Measurements from ENCODE around the gene CCDC192.

CCDC192 gene

GRCh38 chr5:127810017-127810416, 106.8 kb downstream of the CCDC192 start:
- DNase-seq (ENCODE audit: low read depth in 2 of 2), result no peak

- no peak for DNase-seq (ENCODE audit: low read depth in 2 of 2)
Observed at GRCh38 chr5:127810707-127811490, 107.7 kb downstream of the CCDC192 start.

GRCh38 chr5:127812570-127812969, 109.4 kb downstream of the CCDC192 start:
- no peak for DNase-seq (ENCODE audit: low read depth in 2 of 2)

GRCh38 chr5:127813633-127814587, 110.7 kb downstream of the CCDC192 start:
- DNase-seq (ENCODE audit: low read depth in 2 of 2), result no peak

- DNase-seq (ENCODE audit: low read depth in 2 of 2), result no peak
Observed at GRCh38 chr5:127814588-127814973, 111.4 kb downstream of the CCDC192 start.

GRCh38 chr5:127820910-127821553, 117.8 kb downstream of the CCDC192 start:
- no peak for DNase-seq (ENCODE audit: low read depth in 2 of 2)

- no peak for DNase-seq (ENCODE audit: low read depth in 2 of 2)
Observed at GRCh38 chr5:127821896-127822295, 118.7 kb downstream of the CCDC192 start.

- no peak for DNase-seq (ENCODE audit: low read depth in 2 of 2)
Observed at GRCh38 chr5:127824126-127824525, 120.9 kb downstream of the CCDC192 start.

- DNase-seq (ENCODE audit: low read depth in 2 of 2), result no peak
Observed at GRCh38 chr5:127826011-127826410, 122.8 kb downstream of the CCDC192 start.

GRCh38 chr5:127827451-127827850, 124.3 kb downstream of the CCDC192 start:
- DNase-seq (ENCODE audit: low read depth in 2 of 2), result no peak

- DNase-seq (ENCODE audit: low read depth in 2 of 2), result no peak
Observed at GRCh38 chr5:127830157-127830556, 127.0 kb downstream of the CCDC192 start.

GRCh38 chr5:127830829-127831598, 127.8 kb downstream of the CCDC192 start:
- no peak for DNase-seq (ENCODE audit: low read depth in 2 of 2)

- no peak for DNase-seq (ENCODE audit: low read depth in 2 of 2)
Observed at GRCh38 chr5:127832067-127832466, 128.9 kb downstream of the CCDC192 start.

GRCh38 chr5:127834094-127834531, 130.9 kb downstream of the CCDC192 start:
- no peak for DNase-seq (ENCODE audit: low read depth in 2 of 2)

- no peak for DNase-seq (ENCODE audit: low read depth in 2 of 2)
Observed at GRCh38 chr5:127834554-127834953, 131.4 kb downstream of the CCDC192 start.

- DNase-seq (ENCODE audit: low read depth in 2 of 2), result no peak
Observed at GRCh38 chr5:127838661-127839060, 135.5 kb downstream of the CCDC192 start.

GRCh38 chr5:127839072-127839471, 135.9 kb downstream of the CCDC192 start:
- DNase-seq (ENCODE audit: low read depth in 2 of 2), result no peak

- DNase-seq (ENCODE audit: low read depth in 2 of 2), result no peak
Observed at GRCh38 chr5:127839496-127840197, 136.5 kb downstream of the CCDC192 start.

- DNase-seq (ENCODE audit: low read depth in 2 of 2), result no peak
Observed at GRCh38 chr5:127840198-127840524, 137.0 kb downstream of the CCDC192 start.

GRCh38 chr5:127840809-127841208, 137.6 kb downstream of the CCDC192 start:
- DNase-seq (ENCODE audit: low read depth in 2 of 2), result no peak

- no peak for DNase-seq (ENCODE audit: low read depth in 2 of 2)
Observed at GRCh38 chr5:127844581-127845021, 141.4 kb downstream of the CCDC192 start.
